Mesendoderm (in vitro differentiated cells): ENCODE results near the gene PRIMA1.
A peak's percentile ranks its signal among the peaks of the same experiment; 100 is the strongest.

Experiments used
- DNase-seq: peaks from one replicate; pipeline ENCODE4 v3.0.0; 2013
- H2AK5ac ChIP-seq: 2 replicates; pipeline ENCODE4 v1.6.1; 2013; ENCODE audit warnings: low read length, inconsistent platforms
- H2BK120ac ChIP-seq: 2 replicates; pipeline ENCODE4 v1.6.1; 2013; ENCODE audit warnings: low read depth, mild to moderate bottlenecking, low read length, moderate library complexity, mixed read lengths
- H2BK15ac ChIP-seq: replicated peaks from 2 replicates; pipeline ENCODE4 v1.6.1; 2013; ENCODE audit warnings: low read depth, mild to moderate bottlenecking, moderate library complexity
- H2BK5ac ChIP-seq: 2 replicates; pipeline ENCODE4 v1.6.1; 2013; ENCODE audit warnings: low read length, inconsistent platforms
- H3K18ac ChIP-seq: 2 replicates; pipeline ENCODE4 v1.6.1; 2013; ENCODE audit warnings: mild to moderate bottlenecking, low read length, mixed read lengths
- H3K23ac ChIP-seq: one replicate; pipeline ENCODE4 v1.6.1; 2013; ENCODE audit warnings: low read length
- H3K27ac ChIP-seq: 2 replicates; pipeline ENCODE4 v1.5.1; 2013; ENCODE audit warnings: low read depth, mild to moderate bottlenecking, inconsistent platforms, low read length, moderate library complexity
- H3K27me3 ChIP-seq: 2 replicates; pipeline ENCODE4 v1.6.1; 2013; ENCODE audit warnings: low read length, control low read depth, mild to moderate bottlenecking, inconsistent platforms; ENCODE audit not compliant: insufficient read depth, poor library complexity
- H3K36me3 ChIP-seq: 2 replicates; pipeline ENCODE4 v1.6.1; 2013; ENCODE audit warnings: low read length, inconsistent platforms; ENCODE audit not compliant: control insufficient read depth, insufficient read depth
- H3K4ac ChIP-seq: one replicate; pipeline ENCODE4 v1.6.1; 2013; ENCODE audit warnings: low read depth, mild to moderate bottlenecking, low read length, moderate library complexity
- H3K4me1 ChIP-seq: 2 replicates; pipeline ENCODE4 v1.6.1; 2013; ENCODE audit warnings: low read depth, low read length, inconsistent platforms; ENCODE audit not compliant: control insufficient read depth
- H3K4me2 ChIP-seq: 2 replicates; pipeline ENCODE4 v1.6.1; 2013; ENCODE audit warnings: low read length
- H3K4me3 ChIP-seq: 2 replicates; pipeline ENCODE4 v1.5.1; 2013; ENCODE audit warnings: mild to moderate bottlenecking, low read length
- H3K56ac ChIP-seq: one replicate; pipeline ENCODE4 v1.6.1; 2013; ENCODE audit warnings: low read length
- H3K79me1 ChIP-seq: 2 replicates; pipeline ENCODE4 v1.6.1; 2013; ENCODE audit warnings: low read length, inconsistent platforms
- H3K79me2 ChIP-seq: 2 replicates; pipeline ENCODE4 v1.6.1; 2013; ENCODE audit warnings: mild to moderate bottlenecking, low read length; ENCODE audit not compliant: control insufficient read depth, insufficient read depth
- H3K9ac ChIP-seq: 2 replicates; pipeline ENCODE4 v1.6.1; 2013; ENCODE audit warnings: low read length, inconsistent platforms
- H4K5ac ChIP-seq: one replicate; pipeline ENCODE4 v1.6.1; 2013; ENCODE audit warnings: low read length
- H4K8ac ChIP-seq: one replicate; pipeline ENCODE4 v1.6.1; 2013; ENCODE audit warnings: low read depth, mild to moderate bottlenecking, control low read depth, low read length, moderate library complexity
- WGBS: extraction: QIAGEN DNeasy Blood & Tissue Kit; methylation state at CpG from one replicate; pipeline ENCODE4 v1.1.7; 2013; ENCODE audit warnings: low lambda C conversion rate, missing lambda C conversion rate; ENCODE audit not compliant: insufficient coverage; ENCODE audit errors: extremely low coverage; 5-methylcytosine and 5-hydroxymethylcytosine counted together

PRIMA1 gene

DNA sequence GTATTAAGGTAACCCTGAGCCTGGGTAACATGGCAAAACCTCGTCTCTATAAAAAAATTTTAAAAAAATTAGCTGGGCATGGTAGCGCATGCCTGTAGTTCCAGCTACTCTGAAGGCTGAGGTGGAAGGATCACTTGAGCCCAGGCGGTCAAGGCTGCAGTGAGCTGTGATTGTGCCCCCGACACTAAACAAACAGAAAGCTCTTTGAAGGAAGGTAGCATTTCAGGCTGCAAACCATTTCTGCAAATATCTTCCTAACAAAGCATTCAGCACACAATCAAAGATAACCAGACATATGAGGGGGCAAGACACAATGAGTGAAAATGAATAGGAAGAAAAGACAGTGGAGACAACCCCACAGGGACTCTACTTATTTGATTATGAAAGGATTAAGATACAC, 118.7 kb downstream of the PRIMA1 start:
- H3K27ac ChIP-seq = peak overlapping the region; percentile 86
- H3K4me2 ChIP-seq = no peak overlapping the region
- H4K5ac ChIP-seq = no peak overlapping the region
- H2AK5ac ChIP-seq = no peak overlapping the region
- H4K8ac ChIP-seq = no peak overlapping the region
- no peak overlapping the region for H3K56ac ChIP-seq
- no peaks in the 10 kb centered on the region for H3K79me2 ChIP-seq
- H2BK15ac ChIP-seq = no peak overlapping the region
- H2BK120ac ChIP-seq = no peak overlapping the region
- H3K4me3 ChIP-seq = no peak overlapping the region
- no peaks in the 10 kb centered on the region for H3K27me3 ChIP-seq
- H3K18ac ChIP-seq = no peak overlapping the region
- no CpG with 5 or more reads among the region's 4 CpGs for WGBS
- peak overlapping the region; percentile 18 for H3K9ac ChIP-seq
- H2BK5ac ChIP-seq = no peak overlapping the region
- H3K36me3 ChIP-seq = no peaks in the 10 kb centered on the region
- H3K4me1 ChIP-seq = no peaks in the 10 kb centered on the region
- peak; percentile 29 for DNase-seq
- no peak overlapping the region for H3K4ac ChIP-seq
- no peak overlapping the region for H3K23ac ChIP-seq
- H3K79me1 ChIP-seq = no peaks in the 10 kb centered on the region
